ENCODE measurements around the gene NUDT13. TPM values are rescaled to one million over a fixed set of nuclear protein-coding genes. Genes with fewer than 3 reads are reported as not detected.
"Not testable (repeated sequence)": the region's sequence is repeated elsewhere in the genome, so short reads cannot be mapped to it uniquely, and the experiment has no call there.

NUDT13 gene
- total RNA-seq, 2 experiments from 2014 or later: 0.72 to 0.83 TPM

DNA sequence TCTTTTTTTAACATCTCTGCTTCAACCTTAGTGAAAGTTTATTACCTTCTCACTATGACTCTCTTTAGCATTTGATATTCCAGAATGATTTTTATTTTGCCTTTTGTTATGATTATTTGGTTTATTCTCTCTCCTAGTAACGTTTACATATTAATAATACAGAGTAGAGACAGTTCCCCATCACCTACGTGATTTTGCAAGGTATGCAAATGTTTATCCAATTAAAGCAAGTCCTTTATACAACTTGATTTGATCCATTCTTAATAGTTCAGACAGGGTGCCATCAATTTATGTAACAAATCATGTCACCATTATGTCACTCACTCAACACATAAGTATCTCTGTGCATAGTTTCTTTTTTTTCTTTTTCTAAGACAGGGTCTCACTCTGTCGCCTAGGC, 31.3 kb downstream of the NUDT13 start:
- Mint-ChIP-seq H3K4me3 (no peak overlapping the region), H3K27ac (no peak overlapping the region), H3K36me3 (ENCODE audit: low read depth) (peaks cover 21% of the 10 kb centered on the region), H3K27me3 (ENCODE audit: low read depth) (no peaks in the 10 kb centered on the region), H3K9me3 (no peaks in the 10 kb centered on the region), H3K4me1 (ENCODE audit: low read depth) (no peaks in the 10 kb centered on the region)
- intact Hi-C loops (cut with micrococcal nuclease): no loop called here
- CTCF ChIA-PET: no interaction called here
- no peak for DNase-seq

DNA sequence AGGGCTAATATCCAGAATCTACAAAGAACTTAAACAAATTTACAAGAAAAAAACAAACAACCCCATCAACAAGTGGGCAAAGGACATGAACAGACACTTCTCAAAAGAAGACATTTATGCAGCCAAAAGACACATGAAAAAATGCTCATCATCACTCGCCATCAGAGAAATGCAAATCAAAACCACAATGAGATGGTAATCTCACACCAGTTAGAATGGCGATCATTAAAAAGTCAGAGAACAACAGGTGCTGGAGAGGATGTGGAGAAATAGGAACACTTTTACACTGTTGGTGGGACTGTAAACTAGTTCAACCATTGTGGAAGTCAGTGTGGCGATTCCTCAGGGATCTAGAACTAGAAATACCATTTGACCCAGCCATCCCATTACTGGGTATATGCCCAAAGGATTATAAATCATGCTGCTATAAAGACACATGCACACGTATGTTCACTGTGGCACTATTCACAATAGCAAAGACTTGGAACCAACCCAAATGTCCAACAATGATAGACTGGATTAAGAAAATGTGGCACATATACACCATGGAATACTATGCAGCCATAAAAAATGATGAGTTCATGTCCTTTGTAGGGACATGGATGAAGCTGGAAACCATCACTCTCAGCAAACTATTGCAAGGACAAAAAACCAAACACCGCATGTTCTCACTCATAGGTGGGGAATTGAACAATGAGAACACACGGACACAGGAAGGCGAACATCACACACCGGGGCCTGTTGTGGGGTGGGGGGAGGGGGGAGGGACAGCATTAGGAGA, 40.6 kb downstream of the NUDT13 start:
- intact Hi-C loops (cut with micrococcal nuclease); H3K9me3 Mint-ChIP-seq; H3K27me3 Mint-ChIP-seq (ENCODE audit: low read depth); H3K27ac Mint-ChIP-seq; CTCF ChIA-PET; DNase-seq; H3K4me3 Mint-ChIP-seq; H3K4me1 Mint-ChIP-seq (ENCODE audit: low read depth): not testable (repeated sequence)
- peaks cover 31% of the 10 kb centered on the region for H3K36me3 Mint-ChIP-seq (ENCODE audit: low read depth)

DNA sequence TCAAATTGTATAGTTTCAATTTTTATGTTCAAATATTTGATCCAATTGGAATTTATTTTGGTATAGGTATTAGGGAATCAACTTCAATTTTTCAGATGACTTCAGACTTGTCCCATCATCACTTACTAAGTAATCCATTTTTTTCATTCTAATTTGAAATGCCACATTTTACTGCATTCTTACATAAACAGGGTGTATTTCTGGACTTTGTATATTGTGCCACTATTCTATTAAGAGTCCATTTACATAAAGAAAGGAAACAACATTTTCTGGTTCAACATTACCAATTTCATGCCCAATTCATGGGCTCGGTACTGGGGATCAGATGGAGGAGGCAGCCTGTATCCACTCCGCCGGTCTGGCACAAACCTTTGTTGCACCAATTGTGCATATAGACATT, 41.8 kb downstream of the NUDT13 start:
- Mint-ChIP-seq H3K36me3 (ENCODE audit: low read depth) (peaks cover 37% of the 10 kb centered on the region), H3K4me3 (no peak overlapping the region), H3K4me1 (ENCODE audit: low read depth) (no peaks in the 10 kb centered on the region), H3K27me3 (ENCODE audit: low read depth) (no peaks in the 10 kb centered on the region), H3K27ac (no peak overlapping the region), H3K9me3 (no peaks in the 10 kb centered on the region)
- no peak for DNase-seq
- intact Hi-C loops (cut with micrococcal nuclease): no loop called here
- CTCF ChIA-PET: no interaction called here

DNA sequence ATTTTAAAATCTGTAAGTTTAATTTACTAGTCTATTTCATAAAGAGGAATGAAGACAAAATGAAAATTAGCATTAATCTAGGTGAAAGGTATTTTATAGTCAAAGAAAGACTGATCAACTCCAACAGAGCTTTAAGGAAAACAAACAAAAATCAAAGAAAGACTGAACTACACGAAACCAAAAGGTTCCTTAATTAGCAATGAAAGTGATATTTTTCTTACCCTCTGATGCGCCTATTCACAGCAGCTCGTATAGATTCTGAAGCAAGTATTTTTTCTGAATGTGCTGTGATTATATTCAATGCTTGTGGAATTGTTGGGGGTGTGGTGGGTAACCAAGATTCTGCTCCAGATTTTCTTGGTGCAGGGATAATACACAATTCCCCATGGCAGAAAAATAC, 45.8 kb downstream of the NUDT13 start:
- Mint-ChIP-seq H3K4me1 (ENCODE audit: low read depth) (peaks cover 11% of the 10 kb centered on the region), H3K36me3 (ENCODE audit: low read depth) (peaks cover 28% of the 10 kb centered on the region), H3K27ac (no peak overlapping the region), H3K27me3 (ENCODE audit: low read depth) (no peaks in the 10 kb centered on the region), H3K9me3 (no peaks in the 10 kb centered on the region), H3K4me3 (no peak overlapping the region)
- intact Hi-C loops (cut with micrococcal nuclease): no loop called here
- CTCF ChIA-PET: interaction anchor here (0.6 to 0.8 kb wide), 2 partner anchors 17 to 416 kb away, joined by 3 read pairs; no protein-coding TSS in a partner anchor
- no peak for DNase-seq

DNA sequence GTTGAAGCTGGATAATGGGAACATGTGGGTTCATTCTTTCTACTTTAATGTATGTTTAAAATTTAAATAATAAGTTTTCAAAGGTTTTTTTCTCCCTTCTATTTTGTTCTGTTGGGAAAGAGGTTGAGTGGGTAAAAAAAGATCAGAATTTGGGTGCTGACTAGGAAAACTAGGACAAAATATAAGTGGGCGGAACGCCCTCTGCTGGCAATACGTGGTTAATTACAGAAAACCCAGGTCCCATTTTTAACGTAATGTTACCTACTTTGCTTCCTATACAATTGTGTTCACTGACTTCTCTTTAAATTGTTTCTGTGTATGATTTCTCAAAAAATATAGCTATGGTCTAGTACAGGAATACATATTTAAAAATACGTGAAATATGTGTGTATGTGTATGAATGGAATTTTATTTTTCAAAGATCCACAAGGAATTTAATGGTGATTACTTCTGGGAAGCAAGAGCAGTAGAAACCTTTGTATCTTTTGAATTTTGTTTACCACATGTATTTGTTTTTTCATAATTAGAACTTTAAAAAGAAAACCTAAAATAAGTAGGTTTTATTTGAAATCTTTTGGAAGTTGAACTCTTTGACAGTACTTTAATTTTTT, 48.9 kb downstream of the NUDT13 start:
- DNase-seq: peak; percentile 79
- intact Hi-C loops (cut with micrococcal nuclease): loop anchor here (1.0 kb wide), 2 partner anchors 63 to 795 kb away; partner anchors contain the start of gene P4HA1
- Mint-ChIP-seq H3K9me3 (no peaks in the 10 kb centered on the region), H3K36me3 (ENCODE audit: low read depth) (peaks cover 14% of the 10 kb centered on the region), H3K4me1 (ENCODE audit: low read depth) (peaks cover 34% of the 10 kb centered on the region), H3K27me3 (ENCODE audit: low read depth) (no peaks in the 10 kb centered on the region), H3K27ac (no peak overlapping the region), H3K4me3 (no peak overlapping the region)
- CTCF ChIA-PET: interaction anchor here (0.6 to 2.0 kb wide), 16 partner anchors 10 to 114 kb away, joined by 3 to 10 read pairs (median 3); no protein-coding TSS in a partner anchor

DNA sequence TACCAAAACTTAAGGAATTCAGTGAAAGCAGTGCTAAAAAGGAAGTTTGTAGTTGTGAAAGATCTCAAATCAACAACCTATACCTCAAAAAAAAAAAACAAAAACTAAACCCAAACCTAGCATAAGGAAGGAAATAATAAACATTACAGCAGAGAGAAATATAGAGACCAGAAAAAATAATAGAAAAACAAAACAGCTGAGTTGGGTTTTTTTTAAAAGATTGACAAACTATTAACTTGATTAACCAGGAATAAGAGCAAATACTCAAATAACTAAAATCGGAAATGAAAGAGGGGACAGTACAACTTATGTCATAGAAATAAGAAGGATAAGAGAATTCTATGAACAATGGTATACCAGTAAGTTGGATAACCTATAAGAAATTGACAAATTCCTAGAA, 50.8 kb downstream of the NUDT13 start:
- Mint-ChIP-seq H3K4me1 (ENCODE audit: low read depth) (peaks cover 44% of the 10 kb centered on the region), H3K27me3 (ENCODE audit: low read depth) (no peaks in the 10 kb centered on the region), H3K27ac (peak overlapping the region; percentile 37), H3K4me3 (no peak overlapping the region), H3K36me3 (ENCODE audit: low read depth) (peaks cover 15% of the 10 kb centered on the region), H3K9me3 (no peaks in the 10 kb centered on the region)
- DNase-seq: no peak
- CTCF ChIA-PET: no interaction called here
- intact Hi-C loops (cut with micrococcal nuclease): loop anchor here (10.0 kb wide), 2 partner anchors 464 to 466 kb away; partner anchors contain the start of gene MCU

DNA sequence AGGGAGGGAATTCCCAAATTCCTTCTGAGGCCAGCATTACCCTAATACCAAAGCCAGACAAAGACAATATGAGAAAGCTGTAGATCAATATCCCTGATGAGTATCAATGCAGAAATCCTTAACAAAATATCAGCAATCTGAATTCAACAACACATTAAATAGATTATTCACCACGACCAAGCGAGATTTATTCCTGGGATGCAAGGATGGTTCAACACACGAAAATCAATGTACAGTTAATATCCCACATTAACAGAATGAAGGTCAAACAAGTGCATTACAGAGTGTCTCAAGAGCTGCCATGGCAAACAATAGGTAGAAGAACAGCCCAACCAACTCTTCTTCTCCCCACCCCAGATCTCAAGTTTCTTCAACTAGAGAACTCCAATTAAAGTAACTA, 51.4 kb downstream of the NUDT13 start:
- peaks cover 11% of the 10 kb centered on the region for H3K36me3 Mint-ChIP-seq (ENCODE audit: low read depth)
- CTCF ChIA-PET: no interaction called here
- H3K4me1 Mint-ChIP-seq (ENCODE audit: low read depth): peaks cover 50% of the 10 kb centered on the region
- H3K27me3 Mint-ChIP-seq (ENCODE audit: low read depth): no peaks in the 10 kb centered on the region
- DNase-seq: no peak
- H3K9me3 Mint-ChIP-seq: no peaks in the 10 kb centered on the region
- intact Hi-C loops (cut with micrococcal nuclease): loop anchor here (10.0 kb wide), 2 partner anchors 463 to 467 kb away; partner anchors contain the start of gene MCU
- no peak overlapping the region for H3K4me3 Mint-ChIP-seq
- no peak overlapping the region for H3K27ac Mint-ChIP-seq

DNA sequence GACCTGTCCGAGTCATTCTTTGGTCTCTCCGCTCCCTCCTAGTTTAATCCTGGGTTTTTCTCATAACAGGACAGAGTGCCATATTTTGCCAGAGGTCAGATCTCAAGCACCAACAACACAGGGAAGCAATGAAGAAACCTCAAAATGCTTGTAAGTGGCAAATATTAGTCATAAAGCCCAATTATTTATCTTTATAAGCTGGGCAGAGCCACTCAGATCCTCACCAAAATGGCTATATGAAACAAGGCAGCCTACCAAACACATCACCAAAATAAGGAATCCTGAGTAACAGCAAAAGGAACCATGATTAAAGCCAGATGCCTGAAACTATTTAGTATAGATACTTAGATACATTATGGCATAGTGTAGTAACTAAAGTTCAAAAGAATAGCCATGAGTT, 52.8 kb downstream of the NUDT13 start:
- Mint-ChIP-seq H3K4me3 (no peak overlapping the region), H3K9me3 (no peaks in the 10 kb centered on the region), H3K27ac (peak overlapping the region; percentile 54), H3K4me1 (ENCODE audit: low read depth) (peaks cover 58% of the 10 kb centered on the region), H3K36me3 (ENCODE audit: low read depth) (peaks cover 15% of the 10 kb centered on the region), H3K27me3 (ENCODE audit: low read depth) (no peaks in the 10 kb centered on the region)
- CTCF ChIA-PET: no interaction called here
- DNase-seq: no peak
- intact Hi-C loops (cut with micrococcal nuclease): loop anchor here (10.0 kb wide), 2 partner anchors 462 to 468 kb away; partner anchors contain the start of gene MCU

DNA sequence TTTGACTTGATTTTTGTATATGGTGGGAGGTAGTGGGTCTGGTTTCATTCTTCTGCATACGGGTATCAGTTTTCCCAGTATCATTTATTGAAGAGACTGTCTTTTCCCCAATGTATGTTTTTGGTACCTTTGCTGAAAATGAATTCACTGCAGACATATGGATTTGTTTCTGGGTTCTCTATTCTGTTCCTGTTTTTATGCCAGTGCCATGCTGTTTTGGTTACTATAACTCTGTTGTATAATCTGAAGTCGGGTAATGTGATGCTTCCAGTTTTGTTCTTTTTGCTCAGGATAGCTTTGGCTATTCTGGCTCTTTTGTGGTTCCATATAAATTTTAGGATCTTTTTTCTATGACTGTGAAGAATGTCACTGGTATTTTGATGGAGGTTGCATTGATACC, 56.7 kb downstream of the NUDT13 start:
- H3K9me3 Mint-ChIP-seq: no peaks in the 10 kb centered on the region
- CTCF ChIA-PET: no interaction called here
- intact Hi-C loops (cut with micrococcal nuclease): loop anchor here (5.0 to 10.0 kb wide), 4 partner anchors 55 to 810 kb away; partner anchors contain the start of genes MCU and NUDT13
- H3K27me3 Mint-ChIP-seq (ENCODE audit: low read depth): no peaks in the 10 kb centered on the region
- DNase-seq: no peak
- H3K4me3 Mint-ChIP-seq: peak overlapping the region; percentile 100
- peaks cover 43% of the 10 kb centered on the region for H3K4me1 Mint-ChIP-seq (ENCODE audit: low read depth)
- H3K27ac Mint-ChIP-seq: peak overlapping the region; percentile 100
- H3K36me3 Mint-ChIP-seq (ENCODE audit: low read depth): peaks cover 11% of the 10 kb centered on the region

DNA sequence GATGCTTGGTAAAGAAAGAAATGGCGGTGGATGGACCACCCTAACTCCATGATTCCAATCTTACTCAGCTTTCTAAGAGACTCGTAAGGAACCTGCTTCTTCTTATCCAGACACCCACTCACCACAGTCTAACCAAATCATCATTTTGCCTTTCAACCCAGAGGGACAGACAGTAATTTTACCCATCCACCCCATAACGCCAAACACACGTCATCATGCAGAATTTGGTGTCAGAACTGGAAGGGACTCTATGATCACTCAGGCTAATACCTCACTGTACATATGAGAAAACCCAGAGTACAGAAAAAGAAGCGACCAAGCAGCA, 57.2 kb downstream of the NUDT13 start:
- intact Hi-C loops (cut with micrococcal nuclease): loop anchor here (5.0 to 10.0 kb wide), 4 partner anchors 55 to 810 kb away; partner anchors contain the start of genes MCU and NUDT13
- no peaks in the 10 kb centered on the region for H3K27me3 Mint-ChIP-seq (ENCODE audit: low read depth)
- H3K36me3 Mint-ChIP-seq (ENCODE audit: low read depth): peaks cover 11% of the 10 kb centered on the region
- CTCF ChIA-PET: no interaction called here
- no peaks in the 10 kb centered on the region for H3K9me3 Mint-ChIP-seq
- peaks cover 40% of the 10 kb centered on the region for H3K4me1 Mint-ChIP-seq (ENCODE audit: low read depth)
- peak overlapping the region; percentile 100 for H3K27ac Mint-ChIP-seq
- peak overlapping the region; percentile 100 for H3K4me3 Mint-ChIP-seq
- peak; percentile 52 for DNase-seq

DNA sequence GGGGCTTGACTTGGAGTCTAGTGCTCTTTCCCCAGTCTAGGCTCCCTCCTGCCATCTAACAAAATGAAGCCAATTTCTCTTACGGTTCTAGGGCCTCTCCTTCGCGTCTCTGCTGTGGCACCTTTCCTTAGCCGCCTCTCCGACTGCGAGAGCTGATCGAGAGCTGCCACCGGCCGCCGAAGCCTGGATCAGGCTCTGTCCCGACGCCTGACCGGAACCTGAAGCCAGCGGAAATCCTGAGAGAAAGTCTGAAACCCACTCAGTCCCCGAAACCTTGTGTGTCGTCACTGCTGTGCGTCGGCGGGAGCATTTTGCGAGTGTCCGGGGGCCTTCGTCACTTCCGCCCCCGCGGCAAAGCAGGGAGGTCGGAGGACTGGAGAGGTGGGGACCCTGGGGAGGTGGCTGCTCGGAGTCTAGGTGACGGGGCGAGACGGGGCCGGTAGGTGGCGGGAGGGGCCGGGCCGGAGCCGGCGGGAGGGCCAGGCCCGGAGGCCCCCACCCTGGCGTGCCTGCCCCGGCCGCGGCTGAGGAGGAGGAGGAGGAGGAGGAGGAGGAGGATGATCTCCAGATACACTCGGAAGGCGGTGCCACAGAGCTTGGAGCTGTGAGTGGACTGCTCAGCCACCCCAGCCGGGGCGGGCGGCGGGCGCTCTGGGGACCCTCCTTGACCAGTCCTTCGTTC, 57.7 kb downstream of the NUDT13 start, which contains the start of the genes ECD and FAM149B1:
Gene ECD, minus strand, starts transcription at position 226 of the 682 bp plus-strand sequence. CDS start 4,071 bp downstream, outside the sequence.
Gene FAM149B1, plus strand, starts transcription at position 337 of the 682 bp plus-strand sequence. Its CDS starts 221 bp downstream, at position 558.
- Mint-ChIP-seq H3K36me3 (ENCODE audit: low read depth) (peaks cover 9% of the 10 kb centered on the region), H3K9me3 (no peaks in the 10 kb centered on the region)

DNA sequence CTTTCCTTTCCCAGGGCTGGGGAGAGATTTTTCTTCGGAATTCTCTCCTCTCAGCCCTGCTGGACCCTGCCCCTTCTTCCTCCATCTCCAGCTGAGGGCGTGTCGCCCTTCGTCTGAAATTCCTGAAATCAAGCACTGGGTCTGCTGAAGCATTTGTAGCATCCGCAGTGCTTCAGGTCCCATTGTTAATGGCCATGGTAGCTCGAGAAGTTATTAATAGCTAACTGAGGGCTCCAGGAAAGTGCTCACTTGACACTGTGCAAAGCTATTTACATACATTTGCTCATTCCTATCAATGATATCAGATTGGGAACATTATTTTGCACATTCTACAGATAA, 58.2 kb downstream of the NUDT13 start:
- Mint-ChIP-seq H3K4me1 (ENCODE audit: low read depth) (peaks cover 35% of the 10 kb centered on the region), H3K4me3 (peak overlapping the region; percentile 100), H3K27me3 (ENCODE audit: low read depth) (no peaks in the 10 kb centered on the region), H3K9me3 (no peaks in the 10 kb centered on the region), H3K27ac (peak overlapping the region; percentile 100), H3K36me3 (ENCODE audit: low read depth) (peaks cover 9% of the 10 kb centered on the region)
- DNase-seq: no peak
- intact Hi-C loops (cut with micrococcal nuclease): loop anchor here (1.0 to 10.0 kb wide), 7 partner anchors 56 to 811 kb away; partner anchors contain the start of genes DNAJC9, MCU, NUDT13 and PPP3CB
- CTCF ChIA-PET: interaction anchor here (1.9 kb wide), 1 partner anchor 69 kb away, joined by 6 read pairs; no protein-coding TSS in a partner anchor

More for the DNA sequence above, 57.7 kb downstream of the NUDT13 start, which contains the start of the genes ECD and FAM149B1:
- CTCF ChIA-PET: interaction anchor here (1.9 kb wide), 1 partner anchor 68 kb away, joined by 6 read pairs; no protein-coding TSS in a partner anchor
- H3K27ac Mint-ChIP-seq: peak within 1 kb of the TSS; percentile 100
- intact Hi-C loops (cut with micrococcal nuclease): loop anchor here (1.0 to 10.0 kb wide), 7 partner anchors 56 to 811 kb away; partner anchors contain the start of genes DNAJC9, MCU, NUDT13 and PPP3CB
- peaks cover 37% of the 10 kb centered on the region for H3K4me1 Mint-ChIP-seq (ENCODE audit: low read depth)
- peak; percentile 96 for DNase-seq
- H3K27me3 Mint-ChIP-seq (ENCODE audit: low read depth): no peaks in the 10 kb centered on the region
- H3K4me3 Mint-ChIP-seq: peak within 1 kb of the TSS; percentile 100
